HG03064 (cell line): ENCODE results near the gene CACNA2D1.

Experiments used
- ATAC-seq: cut with Tn5 transposase; IDR thresholded peaks from one replicate; pipeline ENCODE4 v1.9.1; 2021; ENCODE audit warnings: low read depth; ENCODE audit not compliant: unreplicated experiment

The CACNA2D1 gene

DNA sequence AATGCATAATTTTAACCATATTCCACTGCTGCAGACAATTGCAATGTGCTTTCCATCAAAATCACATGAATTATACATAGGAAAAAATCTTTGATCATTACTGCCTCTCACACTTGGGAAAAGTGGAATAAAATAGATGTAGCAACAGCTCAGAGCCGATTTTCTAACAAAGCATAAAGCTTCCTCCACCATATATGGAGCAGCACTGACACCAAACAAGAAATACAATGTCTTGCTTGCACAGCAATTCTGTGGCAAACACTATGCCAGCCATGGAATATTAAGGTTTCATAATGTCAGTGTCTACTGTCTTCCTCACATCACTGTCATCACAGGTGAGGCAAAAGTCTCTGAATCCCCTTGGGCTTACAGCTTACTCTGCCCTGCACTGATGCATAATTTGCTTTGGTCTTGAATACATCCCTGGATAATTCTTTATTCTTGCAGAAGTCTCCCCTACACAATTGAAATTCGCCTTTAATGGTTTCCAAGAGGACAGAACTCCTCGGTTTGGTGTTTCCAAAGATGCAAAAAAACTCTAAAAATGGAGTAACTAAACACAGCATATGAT lies 198.5 kb downstream of the CACNA2D1 start:
- no peak for ATAC-seq

DNA sequence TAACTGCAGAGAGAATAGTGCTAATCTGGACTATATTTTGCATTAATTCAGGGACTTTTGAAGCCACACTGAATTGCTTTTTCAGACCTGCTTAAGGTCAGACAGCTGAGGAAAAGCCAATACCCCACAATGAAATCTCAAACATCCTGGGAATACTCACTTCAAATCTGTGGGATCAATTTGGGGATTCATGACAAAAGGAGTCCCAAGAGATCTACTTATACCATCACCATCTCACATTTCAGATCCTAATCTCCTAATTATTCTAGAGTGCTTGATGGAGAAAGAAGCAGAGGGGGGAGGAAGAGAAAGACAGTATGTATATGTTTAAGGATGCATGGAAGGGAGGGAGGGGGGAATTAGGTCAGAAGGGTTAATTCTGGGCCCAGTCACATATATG lies 202.2 kb downstream of the CACNA2D1 start:
- no peak for ATAC-seq

DNA sequence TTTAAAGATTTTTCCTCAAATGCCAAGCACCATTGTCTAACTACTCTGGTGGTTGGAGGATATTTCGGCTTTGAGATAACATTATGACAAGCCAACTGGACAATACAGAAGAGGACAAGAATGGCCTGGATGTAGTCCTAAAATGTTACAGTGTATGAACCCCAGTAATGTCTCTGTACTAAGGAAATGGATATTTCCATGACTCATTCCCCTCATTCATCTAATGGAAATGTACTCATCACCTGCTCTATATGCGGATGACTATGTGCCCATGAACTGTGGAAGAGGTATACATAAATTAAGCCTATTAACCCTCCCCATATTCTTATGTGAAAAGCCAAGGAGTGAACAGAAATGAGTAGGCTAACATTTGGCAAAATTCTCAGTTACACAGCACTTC lies 207.9 kb downstream of the CACNA2D1 start:
- no peak for ATAC-seq

DNA sequence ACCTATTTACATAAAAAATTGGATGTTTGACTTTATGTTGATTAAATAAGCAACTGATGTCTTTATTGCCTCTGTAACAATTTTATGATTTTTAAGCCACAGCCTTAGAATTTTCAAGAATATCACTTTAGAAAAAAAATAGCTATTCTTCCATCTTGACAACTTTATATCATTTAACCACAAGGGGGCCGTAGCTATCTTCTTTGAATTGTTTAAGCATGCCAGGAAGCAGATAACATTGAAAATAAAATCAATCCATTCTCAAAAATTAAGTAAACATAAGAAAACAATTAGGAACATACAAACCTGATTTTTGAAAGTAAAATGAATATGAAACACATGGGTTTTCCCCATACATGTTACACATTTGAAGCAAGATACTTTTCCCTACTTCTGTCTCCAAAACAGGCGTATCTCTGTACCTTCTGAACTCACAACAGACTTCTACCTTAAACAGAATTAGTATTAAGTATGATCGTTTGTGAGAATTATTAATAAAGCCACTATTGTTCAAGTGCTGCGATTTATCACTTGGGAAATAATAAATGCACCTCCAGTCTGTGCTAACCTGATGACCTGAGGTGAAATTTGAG lies 209.0 kb downstream of the CACNA2D1 start:
- ATAC-seq = no peak

DNA sequence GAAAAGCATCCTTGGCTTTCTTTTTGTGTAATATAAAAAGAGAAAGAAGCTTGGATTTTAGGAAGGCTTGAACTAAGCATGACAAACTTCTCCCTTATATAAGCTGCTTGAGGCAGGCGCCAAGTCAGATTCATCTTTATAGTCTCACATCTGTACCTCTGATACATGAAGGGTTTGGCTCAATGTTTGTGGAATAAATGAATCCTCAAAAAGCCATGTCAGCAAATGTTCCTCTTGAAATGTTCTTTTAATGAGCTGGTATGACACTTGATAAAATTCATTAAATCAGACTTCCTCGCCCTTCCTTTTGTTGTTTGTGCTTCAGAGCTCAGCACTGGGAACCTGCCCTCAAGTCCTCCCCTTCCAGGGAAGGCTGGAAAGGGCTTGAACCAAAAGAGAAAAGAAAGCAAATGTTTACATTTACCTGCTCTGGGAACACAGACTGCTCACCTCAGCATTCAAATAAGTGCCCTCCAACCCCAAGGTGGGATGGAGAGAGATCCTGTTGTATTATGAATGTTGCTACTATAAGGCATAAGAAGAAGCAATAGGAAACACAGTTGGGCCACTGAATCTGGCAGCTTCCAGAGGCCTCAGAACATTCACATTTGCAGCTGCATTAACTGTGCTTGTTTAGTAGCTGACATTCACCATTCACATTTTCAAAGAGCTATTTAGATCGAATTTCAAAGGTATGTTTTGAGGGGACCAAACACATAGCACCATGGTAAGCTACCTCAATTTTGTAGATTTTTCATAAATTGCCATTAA lies 212.6 kb downstream of the CACNA2D1 start:
- ATAC-seq = no peak

DNA sequence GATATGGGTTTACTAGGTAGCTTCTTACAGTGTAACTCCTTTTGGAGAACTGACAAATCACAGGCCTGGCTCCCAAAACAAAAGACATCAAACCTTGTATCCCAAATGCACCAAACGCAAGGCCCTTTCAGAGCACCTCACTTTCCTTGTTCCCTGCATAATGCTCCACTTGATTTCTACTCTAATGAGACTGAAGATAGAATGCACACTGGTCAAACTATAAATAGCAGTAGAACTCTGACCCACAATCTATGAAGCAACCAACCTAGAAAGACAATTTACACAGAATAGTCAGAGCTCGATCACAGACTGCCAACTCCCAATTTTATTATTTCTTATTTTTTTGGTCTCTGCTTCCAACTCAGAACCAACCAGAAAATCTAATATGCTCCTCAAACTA lies 214.4 kb downstream of the CACNA2D1 start:
- ATAC-seq = no peak

- no peak for ATAC-seq
Measured at GRCh38 chr7:82226191-82226590, 217.4 kb downstream of the CACNA2D1 start.

GRCh38 chr7:82224529-82224928 lies 219.0 kb downstream of the CACNA2D1 start:
- no peak for ATAC-seq

- no peak for ATAC-seq
Measured at GRCh38 chr7:82223580-82223979, 220.0 kb downstream of the CACNA2D1 start.

DNA sequence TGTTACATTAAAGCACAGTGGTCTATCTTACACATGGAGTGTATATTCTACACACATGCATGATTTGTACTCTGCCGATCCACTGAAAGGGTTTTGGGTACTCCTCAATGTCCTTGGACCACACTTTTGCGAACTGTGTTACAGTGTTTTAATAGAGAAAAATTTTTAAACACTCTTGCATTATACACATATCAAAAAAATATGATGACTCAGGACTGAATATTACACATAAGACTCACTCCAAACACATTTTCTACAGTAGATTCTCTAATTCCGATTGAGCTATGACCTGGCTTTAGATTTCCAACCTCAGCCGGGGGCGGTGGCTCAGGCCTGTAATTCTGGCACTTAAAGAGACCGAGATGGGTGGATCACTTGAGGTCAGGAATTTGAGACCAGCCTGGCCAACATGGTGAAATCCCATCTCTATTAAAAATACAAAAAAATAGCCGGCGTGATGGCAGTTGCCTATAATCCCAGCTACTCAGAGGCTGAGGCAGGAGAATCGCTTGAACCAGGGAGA lies 222.4 kb downstream of the CACNA2D1 start:
- ATAC-seq = no peak

GRCh38 chr7:82212466-82212865 lies 231.1 kb downstream of the CACNA2D1 start:
- ATAC-seq = no peak

- no peak for ATAC-seq
Measured at GRCh38 chr7:82211333-82211732, 232.2 kb downstream of the CACNA2D1 start.

DNA sequence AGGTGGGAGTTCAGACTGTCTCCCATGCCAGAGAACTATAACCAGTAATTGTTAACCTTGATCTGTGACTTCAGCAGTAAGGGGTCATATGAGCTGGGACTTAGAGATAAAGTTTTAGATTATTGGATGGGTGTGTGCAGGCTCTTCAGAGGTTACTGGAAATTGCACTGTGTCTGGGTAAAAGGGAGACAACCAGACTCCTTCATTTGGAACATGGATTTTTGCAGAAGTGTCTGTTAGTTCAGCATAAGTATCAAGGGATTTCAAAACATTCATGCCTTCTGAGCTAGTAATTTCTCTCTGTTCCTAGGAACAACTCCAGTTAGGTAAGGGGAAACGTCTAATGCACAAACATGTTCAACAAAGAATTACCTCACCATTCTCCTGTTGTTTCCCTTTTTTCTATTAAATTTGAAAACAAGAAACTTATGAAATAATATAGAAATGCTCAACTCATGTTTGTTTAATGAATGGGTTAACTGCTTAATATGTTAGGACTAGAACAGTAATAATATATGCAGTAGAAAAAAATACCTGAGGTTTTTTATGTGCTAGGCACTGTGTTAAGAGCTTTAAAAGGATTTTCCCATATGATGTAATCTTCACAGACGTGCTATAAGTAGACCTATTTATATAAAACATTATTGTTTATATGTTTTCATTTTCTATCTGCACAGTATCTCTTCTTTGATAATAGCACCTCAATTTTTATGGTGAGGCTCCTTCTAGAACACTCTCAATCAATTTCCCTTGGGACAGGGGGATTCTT lies 233.0 kb downstream of the CACNA2D1 start:
- no peak for ATAC-seq

- ATAC-seq = no peak
Measured at GRCh38 chr7:82209179-82209747, 234.3 kb downstream of the CACNA2D1 start.

DNA sequence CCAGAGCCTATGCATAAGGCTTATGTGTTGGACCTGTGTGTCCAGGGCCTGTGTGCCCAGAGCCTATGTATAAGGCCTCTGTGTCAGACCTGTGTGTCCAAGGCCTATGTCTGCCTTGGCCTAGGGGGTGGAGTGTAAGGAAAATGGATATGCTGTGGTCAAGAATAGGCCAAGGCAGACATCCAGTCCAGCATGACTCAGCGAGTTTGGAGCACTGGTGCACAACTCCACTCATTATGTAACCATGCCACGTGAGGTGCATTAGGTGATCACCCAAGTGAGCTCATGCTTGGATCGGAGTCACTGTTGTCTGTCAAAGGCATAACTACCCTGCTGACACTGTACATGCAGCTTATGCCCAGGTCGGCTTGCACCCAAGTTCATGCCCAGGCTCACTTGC lies 238.9 kb downstream of the CACNA2D1 start:
- no peak for ATAC-seq

- ATAC-seq = no peak
Measured at GRCh38 chr7:82202965-82203364, 240.6 kb downstream of the CACNA2D1 start.

DNA sequence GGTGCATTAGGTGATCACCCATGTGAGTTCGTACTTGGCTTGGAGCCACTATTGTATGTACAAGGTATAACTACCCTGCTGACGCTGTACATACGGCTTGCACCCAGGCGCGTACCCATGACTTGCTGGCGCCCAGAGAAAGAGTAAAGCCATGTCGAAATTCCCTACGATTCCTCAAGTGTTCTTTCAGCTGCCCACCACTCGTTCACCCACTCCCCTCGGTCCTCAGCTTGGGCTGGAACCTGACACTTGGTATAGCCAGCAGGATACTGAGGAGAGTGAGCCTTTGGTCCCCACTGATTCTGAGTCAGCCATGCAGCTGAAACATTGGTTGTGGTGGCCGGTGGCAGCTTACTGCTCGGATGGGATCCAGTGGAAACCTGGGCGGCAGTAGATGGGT lies 241.5 kb downstream of the CACNA2D1 start:
- no peak for ATAC-seq

DNA sequence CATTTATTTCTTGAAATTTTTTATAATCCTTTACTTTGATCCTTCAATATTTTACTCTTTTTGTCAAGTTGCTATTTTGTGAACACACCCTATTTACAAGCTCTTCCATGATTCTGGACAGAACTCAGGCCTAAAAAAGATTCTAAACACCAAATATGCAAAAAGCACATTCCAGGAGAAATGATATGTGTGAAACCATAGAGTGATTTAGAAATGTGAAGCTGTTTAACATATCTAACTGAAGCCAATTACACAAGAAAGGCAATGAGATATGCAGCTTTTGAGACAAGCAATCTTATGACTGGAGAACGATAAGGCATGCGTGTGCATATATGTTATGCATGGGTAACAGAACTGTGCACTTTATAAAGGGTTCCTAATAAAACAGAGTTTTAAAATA lies 243.0 kb downstream of the CACNA2D1 start:
- ATAC-seq = no peak

GRCh38 chr7:82194016-82194643 lies 249.4 kb downstream of the CACNA2D1 start:
- ATAC-seq = no peak

- no peak for ATAC-seq
Measured at GRCh38 chr7:82188636-82189035, 254.9 kb downstream of the CACNA2D1 start.
